Measurements from ENCODE around the gene PLD5.
"Not testable (repeated sequence)": the region's sequence is repeated elsewhere in the genome, so short reads cannot be mapped to it uniquely, and the experiment has no call there.

Gene PLD5

GRCh38 chr1:242212401-242212800 lies 312.1 kb downstream of the PLD5 start:
- DNase-seq (ENCODE audit: low read depth, low spot score), result no peak

GRCh38 chr1:242211254-242212022 lies 313.1 kb downstream of the PLD5 start:
- no peak for DNase-seq (ENCODE audit: low read depth, low spot score)

GRCh38 chr1:242210316-242210715 lies 314.2 kb downstream of the PLD5 start:
- not testable (repeated sequence) for DNase-seq (ENCODE audit: low read depth, low spot score)

- no peak for DNase-seq (ENCODE audit: low read depth, low spot score)
These were observed 315.4 kb downstream of the PLD5 start for GRCh38 chr1:242209063-242209462.

GRCh38 chr1:242208021-242208420 lies 316.5 kb downstream of the PLD5 start:
- DNase-seq (ENCODE audit: low read depth, low spot score), result no peak

- no peak for DNase-seq (ENCODE audit: low read depth, low spot score)
These were observed 317.5 kb downstream of the PLD5 start for GRCh38 chr1:242206994-242207393.

GRCh38 chr1:242205622-242206489 lies 318.6 kb downstream of the PLD5 start:
- DNase-seq (ENCODE audit: low read depth, low spot score), result no peak

- no peak for DNase-seq (ENCODE audit: low read depth, low spot score)
These were observed 321.2 kb downstream of the PLD5 start for GRCh38 chr1:242203262-242203661.

- no peak for DNase-seq (ENCODE audit: low read depth, low spot score)
These were observed 323.4 kb downstream of the PLD5 start for GRCh38 chr1:242201090-242201489.

GRCh38 chr1:242199776-242200458 lies 324.6 kb downstream of the PLD5 start:
- peak; percentile 17 for DNase-seq (ENCODE audit: low read depth, low spot score)

GRCh38 chr1:242197907-242198820 lies 326.3 kb downstream of the PLD5 start:
- no peak for DNase-seq (ENCODE audit: low read depth, low spot score)

GRCh38 chr1:242196914-242197313 lies 327.6 kb downstream of the PLD5 start:
- no peak for DNase-seq (ENCODE audit: low read depth, low spot score)

GRCh38 chr1:242196101-242196500 lies 328.4 kb downstream of the PLD5 start:
- DNase-seq (ENCODE audit: low read depth, low spot score), result no peak

- no peak for DNase-seq (ENCODE audit: low read depth, low spot score)
These were observed 334.9 kb downstream of the PLD5 start for GRCh38 chr1:242189591-242189990.

GRCh38 chr1:242187816-242188215 lies 336.7 kb downstream of the PLD5 start:
- DNase-seq (ENCODE audit: low read depth, low spot score), result no peak

GRCh38 chr1:242187171-242187570 lies 337.3 kb downstream of the PLD5 start:
- no peak for DNase-seq (ENCODE audit: low read depth, low spot score)

- DNase-seq (ENCODE audit: low read depth, low spot score), result peak; percentile 5
These were observed 338.8 kb downstream of the PLD5 start for GRCh38 chr1:242185731-242186130.

GRCh38 chr1:242184955-242185354 lies 339.5 kb downstream of the PLD5 start:
- DNase-seq (ENCODE audit: low read depth, low spot score), result no peak

GRCh38 chr1:242179767-242180166 lies 344.7 kb downstream of the PLD5 start:
- DNase-seq (ENCODE audit: low read depth, low spot score), result not testable (repeated sequence)

- DNase-seq (ENCODE audit: low read depth, low spot score), result no peak
These were observed 345.4 kb downstream of the PLD5 start for GRCh38 chr1:242178924-242179708.
